ENCODE measurements around the gene EFHD2. TPM values are rescaled to one million over a fixed set of nuclear protein-coding genes. Genes with fewer than 3 reads are reported as not detected.
"Not testable (repeated sequence)": the region's sequence is repeated elsewhere in the genome, so short reads cannot be mapped to it uniquely, and the experiment has no call there.

Gene EFHD2, protein sequence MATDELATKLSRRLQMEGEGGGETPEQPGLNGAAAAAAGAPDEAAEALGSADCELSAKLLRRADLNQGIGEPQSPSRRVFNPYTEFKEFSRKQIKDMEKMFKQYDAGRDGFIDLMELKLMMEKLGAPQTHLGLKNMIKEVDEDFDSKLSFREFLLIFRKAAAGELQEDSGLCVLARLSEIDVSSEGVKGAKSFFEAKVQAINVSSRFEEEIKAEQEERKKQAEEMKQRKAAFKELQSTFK
- total RNA-seq, result 100 and 101 TPM in 2 replicates

DNA sequence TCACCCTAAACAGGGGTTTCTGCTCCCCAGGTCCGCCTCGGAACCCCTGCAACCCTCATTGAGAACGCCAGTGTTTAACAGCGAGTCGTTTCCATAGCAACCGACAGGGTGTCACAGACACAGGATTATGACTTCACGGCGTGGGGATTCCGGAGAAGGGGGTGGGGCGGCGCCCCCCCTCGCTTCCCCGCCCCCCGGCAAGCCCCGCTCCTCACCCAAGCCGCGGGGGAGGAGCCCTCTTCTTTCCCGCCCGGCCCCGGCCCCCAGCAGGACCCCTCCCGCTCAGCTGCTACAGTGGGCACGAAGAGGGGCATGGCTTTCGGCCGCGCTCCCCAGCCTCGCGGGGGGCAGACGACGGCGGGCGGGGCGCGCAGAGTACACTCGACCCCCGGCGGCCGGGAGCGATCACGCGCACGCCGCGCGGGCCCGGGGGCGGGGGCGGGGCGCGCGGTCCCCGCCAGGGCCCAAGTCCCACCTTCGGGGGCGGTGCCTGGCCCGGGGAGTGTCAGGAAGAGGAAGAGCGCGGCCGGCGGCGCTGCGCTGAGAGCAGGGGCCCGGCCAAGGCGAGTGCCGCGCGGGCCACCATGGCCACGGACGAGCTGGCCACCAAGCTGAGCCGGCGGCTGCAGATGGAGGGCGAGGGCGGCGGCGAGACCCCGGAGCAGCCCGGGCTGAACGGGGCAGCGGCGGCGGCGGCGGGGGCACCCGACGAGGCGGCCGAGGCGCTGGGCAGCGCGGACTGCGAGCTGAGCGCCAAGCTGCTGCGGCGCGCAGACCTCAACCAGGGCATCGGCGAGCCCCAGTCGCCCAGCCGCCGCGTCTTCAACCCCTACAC lies at the start of gene EFHD2:
EFHD2 (plus strand) TSS at position 501 of the 835 bp plus-strand sequence; CDS start at position 585, 84 bp downstream.
- intact Hi-C loops (cut with micrococcal nuclease), result loop anchor here (1.0 to 10.0 kb wide), 5 partner anchors 8 to 435 kb away; partner anchors contain the start of genes CASP9 and SPEN
- no peaks in the 10 kb centered on the region for H3K9me3 Mint-ChIP-seq
- H3K36me3 Mint-ChIP-seq (ENCODE audit: low read depth), result peaks cover 20% of the 10 kb centered on the region
- H3K4me3 Mint-ChIP-seq, result peak within 1 kb of the TSS; percentile 96
- DNase-seq (ENCODE audit: low spot score), result peak; percentile 83
- peaks cover 29% of the 10 kb centered on the region for H3K27me3 Mint-ChIP-seq (ENCODE audit: insufficient read depth)
- H3K4me1 Mint-ChIP-seq (ENCODE audit: low read depth), result peaks cover 47% of the 10 kb centered on the region
- peak within 1 kb of the TSS; percentile 94 for H3K27ac Mint-ChIP-seq

DNA sequence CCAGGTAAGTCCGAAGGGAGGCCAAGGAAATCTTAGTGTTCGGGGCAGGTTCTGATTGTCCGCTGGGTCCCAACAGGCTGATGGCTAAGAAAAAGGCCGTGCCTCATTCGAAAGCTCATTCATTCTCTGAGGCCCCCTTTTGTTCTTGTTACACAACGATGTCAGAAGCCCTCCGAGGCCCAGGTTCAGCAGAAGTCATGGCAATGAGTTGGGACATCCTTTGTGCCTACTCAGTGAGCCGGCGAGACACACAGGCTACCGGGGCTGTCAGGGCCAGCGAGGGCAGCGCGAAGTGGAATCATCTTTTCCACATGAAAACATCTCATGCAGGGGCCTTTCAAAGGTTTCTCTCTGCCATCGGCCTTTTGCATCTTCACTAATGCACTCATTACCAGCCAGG lies 49.0 kb upstream of the EFHD2 start:
- intact Hi-C loops (cut with micrococcal nuclease), result no loop called here

DNA sequence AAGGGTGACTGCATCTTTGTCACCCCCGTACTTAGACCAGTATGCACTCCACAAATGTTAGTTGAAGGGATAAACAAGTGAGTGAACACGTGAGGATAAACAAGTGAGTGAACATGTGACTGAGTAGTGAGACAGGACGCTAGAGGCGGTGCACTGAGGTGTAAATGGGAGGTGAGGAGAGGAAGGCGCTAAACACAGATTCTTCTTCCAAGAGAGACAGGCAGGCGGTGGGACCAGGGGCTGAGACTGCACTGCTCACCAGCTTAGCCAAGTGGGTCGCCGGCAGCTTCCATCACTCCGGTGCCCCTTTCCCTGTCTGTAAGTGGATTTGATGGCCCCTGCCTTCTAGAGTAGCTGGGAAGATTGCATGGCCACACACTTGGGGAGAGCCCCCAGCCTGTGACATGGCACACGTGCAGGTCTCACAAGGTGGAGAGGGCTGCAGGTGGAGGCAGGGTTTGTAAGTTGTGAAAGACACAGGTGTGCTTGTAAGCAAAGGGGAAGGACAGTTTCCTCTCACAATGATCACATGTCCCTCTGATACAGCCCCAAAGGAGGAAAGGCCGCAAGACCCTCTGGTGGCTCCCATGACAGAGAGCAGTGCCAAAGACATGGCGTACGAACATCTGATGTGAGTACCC lies 47.5 kb upstream of the EFHD2 start:
- intact Hi-C loops (cut with micrococcal nuclease), result no loop called here
- Mint-ChIP-seq H3K4me3 (no peak overlapping the region), H3K27ac (no peak overlapping the region), H3K36me3 (ENCODE audit: low read depth) (no peaks in the 10 kb centered on the region), H3K9me3 (no peaks in the 10 kb centered on the region), H3K27me3 (ENCODE audit: insufficient read depth) (peaks cover 22% of the 10 kb centered on the region), H3K4me1 (ENCODE audit: low read depth) (no peaks in the 10 kb centered on the region)
- no peak for DNase-seq (ENCODE audit: low spot score)

More for the DNA sequence above, 49.0 kb upstream of the EFHD2 start:
- DNase-seq (ENCODE audit: low spot score), result no peak
- peaks cover 25% of the 10 kb centered on the region for H3K27me3 Mint-ChIP-seq (ENCODE audit: insufficient read depth)
- H3K36me3 Mint-ChIP-seq (ENCODE audit: low read depth), result no peaks in the 10 kb centered on the region
- H3K9me3 Mint-ChIP-seq, result no peaks in the 10 kb centered on the region
- H3K4me1 Mint-ChIP-seq (ENCODE audit: low read depth), result peaks cover 7% of the 10 kb centered on the region
- no peak overlapping the region for H3K27ac Mint-ChIP-seq
- no peak overlapping the region for H3K4me3 Mint-ChIP-seq

DNA sequence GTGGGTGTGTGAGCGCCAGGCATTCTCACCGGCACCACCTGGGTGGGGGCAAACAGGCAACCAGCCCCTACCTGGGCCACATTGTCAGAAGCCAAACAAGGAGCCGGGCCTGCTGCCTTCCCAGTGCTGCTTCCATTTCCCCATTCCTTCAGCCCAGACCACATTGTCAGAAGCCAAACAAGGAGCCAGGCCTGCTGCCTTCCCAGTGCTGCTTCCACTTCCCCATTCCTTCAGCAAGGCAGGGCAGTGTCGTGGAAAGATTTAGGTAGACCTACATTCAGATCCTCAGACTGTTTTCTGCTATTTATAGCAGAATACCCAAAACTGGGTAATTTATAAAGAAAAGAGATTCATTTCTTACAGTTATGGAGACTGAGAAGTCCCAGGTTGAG lies 47.0 kb upstream of the EFHD2 start:
- Mint-ChIP-seq H3K36me3 (ENCODE audit: low read depth) (no peaks in the 10 kb centered on the region), H3K4me1 (ENCODE audit: low read depth) (no peaks in the 10 kb centered on the region), H3K9me3 (no peaks in the 10 kb centered on the region), H3K4me3 (no peak overlapping the region), H3K27me3 (ENCODE audit: insufficient read depth) (peaks cover 19% of the 10 kb centered on the region), H3K27ac (no peak overlapping the region)
- intact Hi-C loops (cut with micrococcal nuclease), result no loop called here
- DNase-seq (ENCODE audit: low spot score), result no peak

DNA sequence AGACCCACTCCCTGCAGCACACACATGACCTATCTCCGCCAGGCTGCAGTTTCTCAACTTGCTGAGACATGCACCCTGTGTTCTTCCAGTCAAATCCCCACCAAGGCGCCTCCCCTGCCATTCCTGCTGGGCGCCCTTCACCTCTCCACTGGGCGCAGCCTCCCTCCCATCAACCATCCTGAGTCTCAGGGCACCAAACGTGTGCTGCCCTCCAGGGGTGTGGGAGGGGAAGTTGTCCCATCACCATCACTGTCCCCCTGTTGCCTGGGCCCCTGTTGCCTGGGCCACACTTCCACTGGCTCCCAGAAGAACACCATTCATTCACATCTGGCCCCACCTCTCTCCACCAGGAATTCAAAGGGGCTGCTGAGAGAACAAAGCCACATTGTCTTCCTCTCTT lies 44.9 kb upstream of the EFHD2 start:
- no peak overlapping the region for H3K27ac Mint-ChIP-seq
- DNase-seq (ENCODE audit: low spot score), result no peak
- intact Hi-C loops (cut with micrococcal nuclease), result loop anchor here (2.0 kb wide), 1 partner anchor 42 kb away; no protein-coding TSS in a partner anchor
- H3K9me3 Mint-ChIP-seq, result no peaks in the 10 kb centered on the region
- H3K4me1 Mint-ChIP-seq (ENCODE audit: low read depth), result no peaks in the 10 kb centered on the region
- peaks cover 17% of the 10 kb centered on the region for H3K27me3 Mint-ChIP-seq (ENCODE audit: insufficient read depth)
- no peaks in the 10 kb centered on the region for H3K36me3 Mint-ChIP-seq (ENCODE audit: low read depth)
- H3K4me3 Mint-ChIP-seq, result no peak overlapping the region

DNA sequence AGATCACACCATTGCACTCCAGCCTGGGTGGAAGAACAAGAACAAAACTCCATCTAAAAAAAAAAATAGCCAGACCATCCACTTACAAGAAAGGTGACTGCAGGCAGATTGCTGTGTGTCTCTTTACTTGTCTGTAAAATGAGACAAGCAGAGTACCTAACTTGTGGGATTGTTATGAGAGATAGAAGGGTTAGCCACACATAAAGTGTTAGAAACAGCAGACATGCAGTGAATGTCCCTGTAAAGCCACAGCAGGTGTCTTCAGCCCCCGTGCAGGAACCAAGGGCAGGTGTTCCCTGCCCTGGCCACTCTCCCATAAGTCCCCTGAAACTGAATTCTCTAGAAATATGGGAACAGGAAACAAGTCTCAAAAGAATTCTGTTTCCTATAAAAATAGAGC lies 40.8 kb upstream of the EFHD2 start:
- peaks cover 19% of the 10 kb centered on the region for H3K27me3 Mint-ChIP-seq (ENCODE audit: insufficient read depth)
- no peaks in the 10 kb centered on the region for H3K9me3 Mint-ChIP-seq
- no peaks in the 10 kb centered on the region for H3K4me1 Mint-ChIP-seq (ENCODE audit: low read depth)
- intact Hi-C loops (cut with micrococcal nuclease), result no loop called here
- H3K27ac Mint-ChIP-seq, result no peak overlapping the region
- H3K36me3 Mint-ChIP-seq (ENCODE audit: low read depth), result no peaks in the 10 kb centered on the region
- DNase-seq (ENCODE audit: low spot score), result no peak
- H3K4me3 Mint-ChIP-seq, result no peak overlapping the region

DNA sequence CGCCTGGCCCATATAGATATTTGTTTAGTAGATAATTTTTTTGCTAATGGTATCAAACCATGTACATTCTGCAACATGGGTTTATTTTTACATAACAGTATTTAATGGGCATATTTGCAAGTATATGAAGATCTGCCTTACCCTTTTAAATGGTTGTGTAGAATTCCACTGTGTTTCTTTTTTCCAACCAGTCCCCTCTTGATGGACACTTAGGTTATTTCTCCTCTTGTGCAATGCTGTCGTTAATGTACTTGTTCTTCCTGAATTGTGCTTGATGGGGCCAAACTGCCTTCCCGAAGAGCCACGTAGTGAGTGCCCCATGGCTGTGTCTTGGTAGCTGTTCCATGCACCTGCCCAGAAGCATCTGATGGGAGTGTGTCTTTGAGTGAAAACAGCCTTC lies 39.4 kb upstream of the EFHD2 start:
- H3K4me1 Mint-ChIP-seq (ENCODE audit: low read depth), result no peaks in the 10 kb centered on the region
- peaks cover 18% of the 10 kb centered on the region for H3K27me3 Mint-ChIP-seq (ENCODE audit: insufficient read depth)
- H3K27ac Mint-ChIP-seq, result no peak overlapping the region
- intact Hi-C loops (cut with micrococcal nuclease), result no loop called here
- H3K36me3 Mint-ChIP-seq (ENCODE audit: low read depth), result no peaks in the 10 kb centered on the region
- no peaks in the 10 kb centered on the region for H3K9me3 Mint-ChIP-seq
- DNase-seq (ENCODE audit: low spot score), result no peak
- no peak overlapping the region for H3K4me3 Mint-ChIP-seq

DNA sequence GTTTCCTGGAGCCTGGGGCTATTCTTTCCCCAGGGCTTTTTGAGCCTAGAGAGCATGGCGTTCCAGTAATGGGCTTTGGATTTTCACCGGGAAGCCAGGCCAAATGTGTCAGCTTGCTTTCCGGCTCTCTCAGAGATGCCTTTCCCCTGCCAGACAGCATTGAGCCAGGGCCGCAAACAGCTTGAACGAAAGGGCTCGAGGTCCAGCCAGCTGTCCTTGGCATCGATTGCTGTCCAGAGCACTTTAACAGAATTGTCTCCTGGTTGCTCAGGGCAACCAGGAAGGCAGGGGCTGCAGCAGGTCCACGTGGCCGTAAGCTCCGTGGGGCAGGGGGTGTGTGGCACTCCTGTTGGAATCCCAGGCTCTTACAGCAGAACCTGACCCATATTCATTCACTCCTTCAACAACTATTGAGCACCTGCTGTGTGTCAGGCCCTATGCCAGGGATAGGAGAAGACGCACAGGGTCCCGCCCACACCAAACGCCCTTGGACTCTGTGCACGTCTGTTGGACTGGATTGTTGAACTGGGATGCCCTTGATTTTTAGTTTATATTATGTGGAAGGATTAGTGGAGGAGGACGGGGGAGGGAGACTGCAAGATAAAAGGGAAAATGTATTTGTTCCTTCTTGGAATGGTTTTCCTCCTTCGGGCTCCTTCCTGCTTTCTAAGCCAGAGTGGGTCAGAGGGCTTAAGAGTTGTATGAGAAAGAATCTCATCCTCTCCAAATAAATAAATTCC lies 38.7 kb upstream of the EFHD2 start:
- intact Hi-C loops (cut with micrococcal nuclease), result no loop called here
- no peak for DNase-seq (ENCODE audit: low spot score)
- no peaks in the 10 kb centered on the region for H3K36me3 Mint-ChIP-seq (ENCODE audit: low read depth)
- H3K9me3 Mint-ChIP-seq, result no peaks in the 10 kb centered on the region
- H3K4me3 Mint-ChIP-seq, result no peak overlapping the region
- peaks cover 21% of the 10 kb centered on the region for H3K27me3 Mint-ChIP-seq (ENCODE audit: insufficient read depth)
- H3K4me1 Mint-ChIP-seq (ENCODE audit: low read depth), result no peaks in the 10 kb centered on the region
- no peak overlapping the region for H3K27ac Mint-ChIP-seq

DNA sequence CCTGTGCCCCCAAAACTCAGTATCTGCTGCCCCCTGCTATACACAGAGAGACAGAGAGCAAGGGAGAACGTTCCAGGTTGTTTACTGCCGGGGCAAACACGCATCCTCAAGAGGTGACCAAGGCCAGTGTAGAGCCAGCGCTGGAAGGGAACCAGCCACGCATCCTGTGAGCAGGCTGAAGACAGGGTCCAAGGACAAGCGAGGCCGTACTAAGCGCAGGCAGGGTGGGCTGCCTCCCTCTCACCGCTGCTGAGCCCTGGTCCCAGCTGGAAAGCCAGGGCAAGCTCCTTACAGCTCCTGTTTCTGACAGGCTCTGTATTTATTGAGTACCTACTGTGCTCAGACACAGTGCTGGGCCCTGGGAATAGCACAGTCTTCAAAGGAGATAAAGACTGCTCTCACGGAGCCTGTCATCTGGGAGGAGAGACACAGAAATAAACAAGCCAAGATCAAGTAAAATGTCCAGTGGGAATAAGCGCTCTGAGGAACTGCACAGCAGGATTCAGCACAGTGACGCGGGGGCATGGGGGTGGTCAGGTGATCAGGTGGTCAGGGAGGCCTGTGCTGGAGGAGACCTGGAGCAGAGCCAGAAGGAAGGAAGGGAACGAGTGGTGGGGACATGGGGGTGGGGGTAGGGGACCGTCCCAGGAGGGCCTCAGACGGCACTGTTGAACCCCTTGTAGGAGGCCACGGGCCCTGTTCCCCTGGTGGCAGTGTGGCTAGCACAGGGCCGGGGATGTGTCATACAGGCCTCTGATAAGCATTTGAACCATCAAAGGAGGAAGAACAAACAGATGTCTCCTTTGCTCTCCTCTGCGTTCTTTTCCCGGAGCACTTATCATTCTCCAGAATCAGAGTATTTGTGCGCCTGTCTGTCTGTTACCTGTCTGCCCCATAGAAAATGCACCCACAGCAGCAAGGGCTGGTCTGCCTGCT lies 37.8 kb upstream of the EFHD2 start:
- H3K4me1 Mint-ChIP-seq (ENCODE audit: low read depth), result no peaks in the 10 kb centered on the region
- H3K4me3 Mint-ChIP-seq, result no peak overlapping the region
- peaks cover 18% of the 10 kb centered on the region for H3K27me3 Mint-ChIP-seq (ENCODE audit: insufficient read depth)
- intact Hi-C loops (cut with micrococcal nuclease), result no loop called here
- no peak for DNase-seq (ENCODE audit: low spot score)
- H3K9me3 Mint-ChIP-seq, result no peaks in the 10 kb centered on the region
- H3K27ac Mint-ChIP-seq, result no peak overlapping the region
- no peaks in the 10 kb centered on the region for H3K36me3 Mint-ChIP-seq (ENCODE audit: low read depth)

DNA sequence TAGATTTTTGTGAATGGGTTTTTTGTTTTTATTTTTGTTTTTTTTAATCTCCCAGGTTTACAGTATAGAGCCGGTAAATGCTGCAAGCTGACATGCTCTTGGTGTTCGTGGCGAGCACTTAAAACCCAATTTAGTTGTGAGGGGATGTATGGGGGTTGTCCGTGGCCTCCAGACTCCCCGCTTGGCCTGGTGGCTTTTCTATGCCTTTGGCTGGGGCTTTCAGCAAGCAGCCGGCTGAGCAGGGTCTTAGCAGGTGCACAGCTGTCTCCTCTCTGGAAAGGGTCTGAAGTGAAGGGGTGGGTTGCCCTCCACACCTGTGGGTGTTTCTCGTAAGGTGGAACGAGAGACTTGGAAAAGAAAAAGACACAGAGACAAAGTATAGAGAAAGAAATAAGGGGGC lies 31.0 kb upstream of the EFHD2 start:
- intact Hi-C loops (cut with micrococcal nuclease), result no loop called here
- no peak for DNase-seq (ENCODE audit: low spot score)
- Mint-ChIP-seq H3K27me3 (ENCODE audit: insufficient read depth) (peaks cover 23% of the 10 kb centered on the region), H3K4me1 (ENCODE audit: low read depth) (no peaks in the 10 kb centered on the region), H3K4me3 (no peak overlapping the region), H3K9me3 (no peaks in the 10 kb centered on the region), H3K27ac (no peak overlapping the region), H3K36me3 (ENCODE audit: low read depth) (no peaks in the 10 kb centered on the region)

DNA sequence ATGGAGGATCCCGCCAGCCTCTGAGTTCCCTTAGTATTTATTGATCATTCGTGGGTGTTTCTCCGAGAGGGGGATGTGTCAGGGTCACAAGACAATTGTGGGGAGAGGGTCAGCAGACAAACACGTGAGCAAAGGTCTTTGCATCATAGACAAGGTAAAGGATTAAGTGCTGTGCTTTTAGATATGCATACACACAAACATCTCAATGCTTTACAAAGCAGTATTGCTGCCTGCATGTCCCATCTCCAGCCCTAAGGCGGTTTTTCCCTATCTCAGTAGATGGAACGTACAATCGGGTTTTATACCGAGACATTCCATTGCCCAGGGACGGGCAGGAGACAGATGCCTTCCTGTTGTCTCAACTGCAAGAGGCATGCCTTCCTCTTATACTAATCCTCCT lies 30.5 kb upstream of the EFHD2 start:
- H3K4me3 Mint-ChIP-seq; DNase-seq (ENCODE audit: low spot score); H3K4me1 Mint-ChIP-seq (ENCODE audit: low read depth); H3K9me3 Mint-ChIP-seq; intact Hi-C loops (cut with micrococcal nuclease); H3K36me3 Mint-ChIP-seq (ENCODE audit: low read depth); H3K27ac Mint-ChIP-seq: not testable (repeated sequence)
- H3K27me3 Mint-ChIP-seq (ENCODE audit: insufficient read depth), result peaks cover 23% of the 10 kb centered on the region

All from activated T-helper 1 cell treated with anti-CD3 and anti-CD28 coated beads, Interleukin-12 subunit alpha, Interleukin-12 subunit beta, Interleukin-2, Interleukin-4 antibody, amounts not matched to agents 30 ng/mL and 10 ng/mL and 1 ng/mL, durations not matched to agents 14 hours and 24 hours and 36 hours (primary cell).